Measurements from ENCODE around the gene GIGYF2. TPM values are rescaled to one million over a fixed set of nuclear protein-coding genes. Genes with fewer than 3 reads are reported as not detected.
"Not testable (repeated sequence)": the region's sequence is repeated elsewhere in the genome, so short reads cannot be mapped to it uniquely, and the experiment has no call there.

The GIGYF2 gene
- total RNA-seq, 1 experiment from 2014 or later = 40.4 TPM

DNA sequence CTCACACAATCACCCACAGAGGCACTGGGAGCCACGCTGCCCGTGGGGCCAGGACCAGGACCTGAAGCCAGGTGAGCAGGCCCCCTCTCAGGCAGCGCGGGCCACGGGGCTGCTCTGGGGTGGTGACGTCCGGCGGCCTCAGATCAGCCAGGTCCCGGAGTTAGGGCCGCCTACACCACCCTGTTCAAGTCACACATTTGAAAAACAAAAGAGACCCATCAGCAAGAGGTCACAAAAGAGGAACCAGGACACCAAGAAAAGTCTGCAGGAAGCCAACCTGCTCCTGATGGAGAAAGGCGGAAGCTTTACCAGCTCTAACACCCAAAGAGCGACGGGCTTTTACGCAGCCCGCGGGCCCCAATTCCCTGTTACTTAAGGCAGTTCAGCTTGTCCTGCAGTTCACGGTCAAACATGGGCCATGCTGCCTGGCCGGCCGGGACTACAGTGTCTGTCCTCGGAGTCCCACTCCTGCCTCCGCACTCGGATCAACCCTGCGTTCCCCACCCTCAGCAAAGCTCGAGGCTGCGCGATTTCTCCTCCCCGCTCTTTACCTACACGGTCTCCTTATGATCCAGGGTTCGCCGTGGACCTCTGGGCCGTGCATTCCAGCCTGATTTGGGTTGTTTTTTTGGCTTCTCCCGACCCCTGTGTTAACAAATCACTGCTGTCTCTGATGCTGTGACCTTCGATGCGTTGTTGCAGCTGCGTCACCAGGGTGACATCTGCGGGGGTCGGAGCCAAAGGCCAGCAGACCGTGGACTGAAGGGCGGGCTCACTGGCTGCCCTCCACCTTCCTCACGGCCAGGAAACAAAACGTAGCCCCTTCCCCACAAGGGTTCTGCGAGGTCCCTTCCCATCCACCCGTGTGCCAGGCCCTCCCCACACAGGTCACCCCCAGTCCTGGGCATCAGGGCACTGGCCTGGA lies 203.9 kb downstream of the GIGYF2 start:
- CTCF ChIA-PET = no interaction called here
- no peak for DNase-seq
- Histone ChIP-seq H3K4me3 (ENCODE audit: low read depth, low read length) (no peak overlapping the region), H3K9me3 (no peaks in the 10 kb centered on the region), H3K27me3 (replicated peaks; ENCODE audit: control insufficient read depth, insufficient read depth, low read length) (no peaks in the 10 kb centered on the region), H3K4me1 (no peaks in the 10 kb centered on the region), H3K36me3 (ENCODE audit: control insufficient read depth, insufficient read depth, low read length) (no peaks in the 10 kb centered on the region)
- intact Hi-C loops (cut with micrococcal nuclease; ENCODE audit: unreplicated experiment) = no loop called here
- H3K4me1 Mint-ChIP-seq (ENCODE audit: low read depth, unreplicated experiment) = no peaks in the 10 kb centered on the region
- H3K36me3 Mint-ChIP-seq (ENCODE audit: insufficient read depth, unreplicated experiment) = no peaks in the 10 kb centered on the region
- no TSS peak for BruUV-seq (replicated peaks)
- no peaks in the 10 kb centered on the region for H3K9me3 Mint-ChIP-seq (ENCODE audit: unreplicated experiment)
- H3K27me3 Mint-ChIP-seq (ENCODE audit: insufficient read depth, unreplicated experiment) = no peaks in the 10 kb centered on the region
- TF ChIP-seq, protein P1, sequence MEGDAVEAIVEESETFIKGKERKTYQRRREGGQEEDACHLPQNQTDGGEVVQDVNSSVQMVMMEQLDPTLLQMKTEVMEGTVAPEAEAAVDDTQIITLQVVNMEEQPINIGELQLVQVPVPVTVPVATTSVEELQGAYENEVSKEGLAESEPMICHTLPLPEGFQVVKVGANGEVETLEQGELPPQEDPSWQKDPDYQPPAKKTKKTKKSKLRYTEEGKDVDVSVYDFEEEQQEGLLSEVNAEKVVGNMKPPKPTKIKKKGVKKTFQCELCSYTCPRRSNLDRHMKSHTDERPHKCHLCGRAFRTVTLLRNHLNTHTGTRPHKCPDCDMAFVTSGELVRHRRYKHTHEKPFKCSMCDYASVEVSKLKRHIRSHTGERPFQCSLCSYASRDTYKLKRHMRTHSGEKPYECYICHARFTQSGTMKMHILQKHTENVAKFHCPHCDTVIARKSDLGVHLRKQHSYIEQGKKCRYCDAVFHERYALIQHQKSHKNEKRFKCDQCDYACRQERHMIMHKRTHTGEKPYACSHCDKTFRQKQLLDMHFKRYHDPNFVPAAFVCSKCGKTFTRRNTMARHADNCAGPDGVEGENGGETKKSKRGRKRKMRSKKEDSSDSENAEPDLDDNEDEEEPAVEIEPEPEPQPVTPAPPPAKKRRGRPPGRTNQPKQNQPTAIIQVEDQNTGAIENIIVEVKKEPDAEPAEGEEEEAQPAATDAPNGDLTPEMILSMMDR (IDR thresholded peaks at IDR 0.05; ENCODE audit: insufficient read depth in 1 of 2, low read depth in 1 of 2, low read length in 1 of 2, severe bottlenecking in 1 of 2, unreplicated experiment in 1 of 2) = no peak
- POLR2A ChIA-PET = no interaction called here
- no peak overlapping the region for H3K27ac Mint-ChIP-seq (ENCODE audit: unreplicated experiment)
- no peak overlapping the region for H3K4me3 Mint-ChIP-seq (ENCODE audit: unreplicated experiment)

DNA sequence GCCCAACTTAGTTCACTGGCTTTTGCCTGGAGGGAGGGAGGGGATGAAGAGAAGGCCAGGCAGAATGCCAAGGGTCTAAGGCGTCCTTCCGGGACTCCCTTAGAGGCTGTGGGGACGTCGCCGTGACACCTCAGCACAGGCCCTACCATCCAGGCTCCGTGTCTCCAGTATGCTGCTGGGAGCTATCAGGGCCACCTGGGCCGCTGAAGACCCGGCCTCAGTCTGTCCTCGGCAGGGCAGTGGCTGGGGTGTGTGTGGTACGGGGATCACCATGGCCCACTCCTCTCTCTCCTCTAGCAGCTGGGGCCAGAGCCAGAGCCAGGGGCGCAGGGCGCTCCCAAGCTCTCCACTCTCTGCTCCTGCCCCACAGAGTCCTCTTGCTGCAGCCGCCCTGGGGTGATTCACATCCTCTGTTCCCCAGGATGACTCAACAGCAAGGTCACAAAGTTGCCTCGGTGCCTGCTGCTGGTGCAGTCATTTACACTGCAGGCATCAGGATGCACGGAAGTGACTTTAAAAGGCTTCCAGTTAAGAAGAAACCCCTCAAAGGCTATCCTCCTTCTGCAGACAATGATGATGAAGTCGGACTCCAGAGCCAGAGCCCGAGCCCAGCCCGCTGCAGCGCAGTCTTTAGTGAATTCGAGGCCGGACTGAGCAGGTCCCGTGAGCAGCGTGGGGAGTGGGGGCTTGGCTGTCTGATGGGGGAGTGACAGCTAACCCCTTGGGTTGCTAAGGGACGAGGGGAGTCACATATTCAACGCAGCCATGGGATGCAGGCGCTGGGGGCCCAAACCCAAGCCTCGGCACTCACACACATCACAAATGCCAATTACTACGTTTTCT lies 204.8 kb downstream of the GIGYF2 start:
- no peaks in the 10 kb centered on the region for H3K4me1 ChIP-seq
- ChIA-PET POLR2A (no interaction called here), CTCF (no interaction called here)
- intact Hi-C loops (cut with micrococcal nuclease; ENCODE audit: unreplicated experiment) = no loop called here
- TF ChIP-seq, protein P1 (IDR thresholded peaks at IDR 0.05; ENCODE audit: insufficient read depth in 1 of 2, low read depth in 1 of 2, low read length in 1 of 2, severe bottlenecking in 1 of 2, unreplicated experiment in 1 of 2) = no peak
- Mint-ChIP-seq H3K4me3 (ENCODE audit: unreplicated experiment) (no peak overlapping the region), H3K9me3 (ENCODE audit: unreplicated experiment) (no peaks in the 10 kb centered on the region), H3K36me3 (ENCODE audit: insufficient read depth, unreplicated experiment) (no peaks in the 10 kb centered on the region), H3K27ac (ENCODE audit: unreplicated experiment) (no peak overlapping the region), H3K27me3 (ENCODE audit: insufficient read depth, unreplicated experiment) (no peaks in the 10 kb centered on the region), H3K4me1 (ENCODE audit: low read depth, unreplicated experiment) (no peaks in the 10 kb centered on the region)
- no peak for DNase-seq
- no peaks in the 10 kb centered on the region for H3K9me3 ChIP-seq
- H3K36me3 ChIP-seq (ENCODE audit: control insufficient read depth, insufficient read depth, low read length) = no peaks in the 10 kb centered on the region
- no TSS peak for BruUV-seq (replicated peaks)
- H3K27me3 ChIP-seq (replicated peaks; ENCODE audit: control insufficient read depth, insufficient read depth, low read length) = no peaks in the 10 kb centered on the region
- H3K4me3 ChIP-seq (ENCODE audit: low read depth, low read length) = no peak overlapping the region

DNA sequence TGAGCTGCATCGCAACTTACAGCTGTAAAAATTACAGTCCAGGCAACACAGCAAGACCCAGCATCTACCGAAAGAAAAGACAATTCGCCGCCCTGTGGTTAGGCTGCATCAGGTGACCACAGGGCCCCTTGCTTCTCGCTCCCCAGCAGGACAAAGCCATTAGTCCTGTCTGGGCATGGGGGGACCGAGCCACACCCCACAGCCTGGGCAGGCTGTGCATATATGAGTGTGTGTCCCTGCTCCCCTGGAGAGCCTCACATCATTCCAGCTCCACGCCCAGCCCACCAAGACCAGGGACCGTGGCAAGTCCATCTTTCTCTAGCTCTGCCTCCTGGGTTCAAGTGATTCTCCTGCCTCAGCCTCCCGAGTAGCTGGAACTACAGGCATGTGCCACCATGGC lies 206.9 kb downstream of the GIGYF2 start:
- BruUV-seq (replicated peaks) = no TSS peak
- Histone ChIP-seq H3K9me3 (no peaks in the 10 kb centered on the region), H3K4me1 (no peaks in the 10 kb centered on the region), H3K4me3 (ENCODE audit: low read depth, low read length) (no peak overlapping the region), H3K36me3 (ENCODE audit: control insufficient read depth, insufficient read depth, low read length) (no peaks in the 10 kb centered on the region), H3K27me3 (replicated peaks; ENCODE audit: control insufficient read depth, insufficient read depth, low read length) (no peaks in the 10 kb centered on the region; the same call in 1 of the 2 replicates)
- no peaks in the 10 kb centered on the region for H3K4me1 Mint-ChIP-seq (ENCODE audit: low read depth, unreplicated experiment)
- no peaks in the 10 kb centered on the region for H3K36me3 Mint-ChIP-seq (ENCODE audit: insufficient read depth, unreplicated experiment)
- no peak overlapping the region for H3K4me3 Mint-ChIP-seq (ENCODE audit: unreplicated experiment)
- no peaks in the 10 kb centered on the region for H3K27me3 Mint-ChIP-seq (ENCODE audit: insufficient read depth, unreplicated experiment)
- H3K9me3 Mint-ChIP-seq (ENCODE audit: unreplicated experiment) = no peaks in the 10 kb centered on the region
- CTCF ChIA-PET = interaction anchor here (0.7 kb wide), 1 partner anchor 13 kb away, joined by 3 read pairs; no protein-coding TSS in a partner anchor
- TF ChIP-seq, protein P1 (IDR thresholded peaks at IDR 0.05; ENCODE audit: insufficient read depth in 1 of 2, low read depth in 1 of 2, low read length in 1 of 2, severe bottlenecking in 1 of 2, unreplicated experiment in 1 of 2) = no peak
- no peak for DNase-seq
- intact Hi-C loops (cut with micrococcal nuclease; ENCODE audit: unreplicated experiment) = no loop called here
- H3K27ac Mint-ChIP-seq (ENCODE audit: unreplicated experiment) = no peak overlapping the region
- POLR2A ChIA-PET = no interaction called here

DNA sequence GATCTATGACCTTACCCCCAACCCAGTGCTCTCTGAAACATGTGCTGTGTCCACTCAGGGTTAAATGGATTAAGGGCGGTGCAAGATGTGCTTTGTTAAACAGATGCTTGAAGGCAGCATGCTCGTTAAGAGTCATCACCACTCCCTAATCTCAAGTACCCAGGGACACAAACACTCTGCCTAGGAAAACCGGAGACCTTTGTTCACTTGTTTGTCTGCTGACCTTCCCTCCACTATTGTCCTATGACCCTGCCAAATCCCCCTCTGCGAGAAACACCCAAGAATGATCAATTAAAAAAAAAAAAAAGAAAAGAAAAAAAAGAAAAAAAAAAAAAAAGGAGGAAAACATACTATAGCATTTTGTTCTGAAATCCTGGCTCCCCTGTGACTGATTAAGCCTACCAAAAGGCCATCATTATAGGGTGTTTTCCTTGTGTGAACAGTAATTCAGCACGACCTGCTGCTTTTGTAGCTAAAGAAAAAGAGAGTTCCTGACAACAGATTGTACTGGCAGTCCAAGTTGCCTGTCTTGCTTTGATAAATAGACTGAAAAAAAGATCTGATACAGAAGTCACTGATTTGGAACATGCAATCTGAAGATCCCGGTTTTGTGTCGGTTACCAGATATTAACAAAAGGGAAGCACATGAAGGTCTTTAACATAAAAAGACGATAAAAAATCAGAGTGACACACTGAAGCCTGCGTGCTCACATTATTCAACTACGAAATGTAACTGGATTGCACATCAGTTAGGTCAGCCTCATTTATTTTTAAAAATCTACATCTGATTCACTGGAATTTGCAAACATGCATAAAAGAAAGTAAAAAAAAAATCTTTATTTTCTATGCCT lies 210.0 kb downstream of the GIGYF2 start:
- H3K4me3 Mint-ChIP-seq (ENCODE audit: unreplicated experiment); H3K4me1 ChIP-seq; H3K27ac Mint-ChIP-seq (ENCODE audit: unreplicated experiment); H3K9me3 Mint-ChIP-seq (ENCODE audit: unreplicated experiment); BruUV-seq (replicated peaks); intact Hi-C loops (cut with micrococcal nuclease; ENCODE audit: unreplicated experiment); H3K27me3 ChIP-seq (replicated peaks; ENCODE audit: control insufficient read depth, insufficient read depth, low read length); H3K27me3 Mint-ChIP-seq (ENCODE audit: insufficient read depth, unreplicated experiment); DNase-seq; H3K9me3 ChIP-seq; H3K4me3 ChIP-seq (ENCODE audit: low read depth, low read length); H3K36me3 ChIP-seq (ENCODE audit: control insufficient read depth, insufficient read depth, low read length); POLR2A ChIA-PET; H3K36me3 Mint-ChIP-seq (ENCODE audit: insufficient read depth, unreplicated experiment); H3K4me1 Mint-ChIP-seq (ENCODE audit: low read depth, unreplicated experiment); CTCF ChIA-PET: not testable (repeated sequence)
